Right lobe of liver (tissue), 6 donors: Measurements from ENCODE around the gene PANX3. TPM values are rescaled to one million over a fixed set of nuclear protein-coding genes. Genes with fewer than 3 reads are reported as not detected.
A peak's percentile ranks its signal among the peaks of the same experiment; 100 is the strongest.

Experiments
- ATAC-seq, 4 donors: fragments of 200-7000 bp; cut with Tn5 transposase; one replicate each; pipeline ENCODE4 v1.9.1; 2020; ENCODE audit warnings: mild to moderate bottlenecking in 4 of 4, moderate library complexity in 4 of 4
- DNase-seq, 3 donors: peaks; one replicate each; pipeline ENCODE4 v3.0.0-alpha.2; 2020
- H3K27ac ChIP-seq, 3 donors: fragments of 200-600 bp; one replicate each; pipeline ENCODE4 v1.8.0; 2022
- H3K27me3 ChIP-seq, 2 donors: fragments of 200-600 bp; one replicate each; pipeline ENCODE4 v1.8.0; 2022
- H3K36me3 ChIP-seq, 4 donors: fragments of 200-600 bp; sonication (generic) in 1 of 4; one replicate each; pipeline versions ENCODE4 v1.5.1 to v1.8.0; 2017 to 2022; ENCODE audit warnings: control low read depth in 1 of 4
- H3K4me1 ChIP-seq, 4 donors: fragments of 200-600 bp; sonication (generic) in 1 of 4; one replicate each; pipeline versions ENCODE4 v1.5.1 to v1.8.0; 2017 to 2022; ENCODE audit warnings: control low read depth in 1 of 4
- H3K4me3 ChIP-seq, 3 donors: fragments of 200-600 bp; one replicate each; pipeline ENCODE4 v1.8.0; 2022
- H3K9me3 ChIP-seq, 4 donors: fragments of 200-600 bp; sonication (generic) in 1 of 4; one replicate each; pipeline versions ENCODE4 v1.5.1 to v1.8.0; 2017 to 2022; ENCODE audit warnings: control low read depth in 1 of 4
- CTCF ChIP-seq, 4 donors: fragments of 200-600 bp in 3 of 4; fragments of 450-650 bp in 1 of 4; IDR thresholded peaks; one replicate each; pipeline versions ENCODE4 v1.5.1 to v1.8.0; 2016 to 2022; ENCODE audit warnings: antibody characterized with exemption in 4 of 4, mild to moderate bottlenecking in 2 of 4
- POLR2A ChIP-seq: fragments of 450-650 bp; IDR thresholded peaks from one replicate; pipeline ENCODE4 v1.6.1; 2017; ENCODE audit warnings: antibody characterized with exemption, mild to moderate bottlenecking
- WGBS: methylation state at CpG from one replicate; pipeline ENCODE4 v1.1.6; 2018; ENCODE audit warnings: low coverage, low lambda C conversion rate; ENCODE audit not compliant: insufficient coverage; ENCODE audit errors: missing lambda C conversion rate; 5-methylcytosine and 5-hydroxymethylcytosine counted together
- intact Hi-C, 2 donors: fragments of 100-400 bp; cut with DNase I; formaldehyde crosslinking; loops; one replicate each; pipeline versions ENCODE4 v1.11.2 to v1.14.1; 2022
- total RNA-seq, 6 experiments: library from RNA; depleted of rRNA in 2 of 6; stranded (reverse); fragments of >200 nt in 2 of 6; fragmentation: NEBNext Ultra II Directional in 3 of 6; extraction: Animal tissue kit (Norgen Biotek cat#: 25700) in 3 of 6; gene quantifications; one replicate each; pipeline versions ENCODE4 v1.1.0 to v1.2.4, GENCODE V29; 2016 to 2023
- donor health status: DM: no; HTN: yes; CAD: no.
- donor health status: DM: no; HTN: no; CAD: no.
- donor health status: DM: no; HTN: no; CAD: no.
- donor health status: DM: no; HTN: yes; CAD: no.
- donor health status: DM: no; HTN: yes; CAD: no.

Gene PANX3
- total RNA-seq, 6 experiments from 2014 or later, result not detected

GRCh38 chr11:124605719-124606118, 5.5 kb upstream of the PANX3 start:
- intact Hi-C loops, result no loop called here
- ATAC-seq (peak; percentile 33 to 68 (median 55)), DNase-seq (no peak)
- no peak overlapping the region for H3K27ac ChIP-seq
- H3K27me3 ChIP-seq, result no peaks in the 10 kb centered on the region
- 34% methylated on average over 3 of the region's 3 CpGs for WGBS
- TF ChIP-seq POLR2A, result no peak
- TF ChIP-seq CTCF (IDR thresholded peaks at IDR 0.05), result no peak
- H3K36me3 ChIP-seq, result no peaks in the 10 kb centered on the region
- no peak overlapping the region for H3K4me3 ChIP-seq
- H3K4me1 ChIP-seq, result no peaks in the 10 kb centered on the region
- no peaks in the 10 kb centered on the region for H3K9me3 ChIP-seq

GRCh38 chr11:124608147-124608546, 3.1 kb upstream of the PANX3 start:
- H3K4me1 ChIP-seq, result no peaks in the 10 kb centered on the region
- intact Hi-C loops, result no loop called here
- TF ChIP-seq POLR2A (no peak), CTCF (IDR thresholded peaks at IDR 0.05) (no peak)
- no peaks in the 10 kb centered on the region for H3K27me3 ChIP-seq
- H3K27ac ChIP-seq, result no peak overlapping the region
- H3K4me3 ChIP-seq, result no peak overlapping the region
- no peak for ATAC-seq
- no peaks in the 10 kb centered on the region for H3K9me3 ChIP-seq
- DNase-seq, result no peak
- H3K36me3 ChIP-seq, result no peaks in the 10 kb centered on the region

GRCh38 chr11:124610295-124610694, 933 bp upstream of the PANX3 start:
- no peaks in the 10 kb centered on the region for H3K4me1 ChIP-seq
- DNase-seq, result no peak
- ATAC-seq, result no peak
- no peaks in the 10 kb centered on the region for H3K36me3 ChIP-seq
- TF ChIP-seq CTCF (IDR thresholded peaks at IDR 0.05) (no peak), POLR2A (no peak)
- intact Hi-C loops, result no loop called here
- H3K27me3 ChIP-seq, result no peaks in the 10 kb centered on the region
- 100% methylated on average over 1 of the region's 2 CpGs for WGBS
- no peaks in the 10 kb centered on the region for H3K9me3 ChIP-seq
- H3K4me3 ChIP-seq, result no peak overlapping the region
- H3K27ac ChIP-seq, result no peak overlapping the region

- WGBS, result 49% methylated on average over 3 of the region's 3 CpGs
- no peaks in the 10 kb centered on the region for H3K4me1 ChIP-seq
- H3K27me3 ChIP-seq, result no peaks in the 10 kb centered on the region
- no peaks in the 10 kb centered on the region for H3K36me3 ChIP-seq
- intact Hi-C loops, result no loop called here
- TF ChIP-seq CTCF (IDR thresholded peaks at IDR 0.05) (no peak), POLR2A (no peak)
- H3K4me3 ChIP-seq, result no peak overlapping the region
- H3K9me3 ChIP-seq, result no peaks in the 10 kb centered on the region
- DNase-seq, result no peak
- H3K27ac ChIP-seq, result no peak overlapping the region
- ATAC-seq, result no peak
Observed at GRCh38 chr11:124612045-124612444, 817 bp downstream of the PANX3 start.

- Histone ChIP-seq H3K9me3 (no peaks in the 10 kb centered on the region), H3K27me3 (no peaks in the 10 kb centered on the region), H3K4me3 (no peak overlapping the region), H3K27ac (no peak overlapping the region), H3K36me3 (no peaks in the 10 kb centered on the region), H3K4me1 (no peaks in the 10 kb centered on the region)
- ATAC-seq (no peak), DNase-seq (no peak)
- TF ChIP-seq POLR2A (no peak), CTCF (IDR thresholded peaks at IDR 0.05) (no peak)
- 68% methylated on average over 7 of the region's 10 CpGs for WGBS
- intact Hi-C loops, result no loop called here
Observed at GRCh38 chr11:124612567-124613246, 1.5 kb downstream of the PANX3 start.
